Measurements from ENCODE around the gene FLCN. TPM values are rescaled to one million over a fixed set of nuclear protein-coding genes. Genes with fewer than 3 reads are reported as not detected.

The FLCN gene
- total RNA-seq, 4 donors from 2014 or later = 13.2 to 82.0 (median 61.5) TPM

DNA sequence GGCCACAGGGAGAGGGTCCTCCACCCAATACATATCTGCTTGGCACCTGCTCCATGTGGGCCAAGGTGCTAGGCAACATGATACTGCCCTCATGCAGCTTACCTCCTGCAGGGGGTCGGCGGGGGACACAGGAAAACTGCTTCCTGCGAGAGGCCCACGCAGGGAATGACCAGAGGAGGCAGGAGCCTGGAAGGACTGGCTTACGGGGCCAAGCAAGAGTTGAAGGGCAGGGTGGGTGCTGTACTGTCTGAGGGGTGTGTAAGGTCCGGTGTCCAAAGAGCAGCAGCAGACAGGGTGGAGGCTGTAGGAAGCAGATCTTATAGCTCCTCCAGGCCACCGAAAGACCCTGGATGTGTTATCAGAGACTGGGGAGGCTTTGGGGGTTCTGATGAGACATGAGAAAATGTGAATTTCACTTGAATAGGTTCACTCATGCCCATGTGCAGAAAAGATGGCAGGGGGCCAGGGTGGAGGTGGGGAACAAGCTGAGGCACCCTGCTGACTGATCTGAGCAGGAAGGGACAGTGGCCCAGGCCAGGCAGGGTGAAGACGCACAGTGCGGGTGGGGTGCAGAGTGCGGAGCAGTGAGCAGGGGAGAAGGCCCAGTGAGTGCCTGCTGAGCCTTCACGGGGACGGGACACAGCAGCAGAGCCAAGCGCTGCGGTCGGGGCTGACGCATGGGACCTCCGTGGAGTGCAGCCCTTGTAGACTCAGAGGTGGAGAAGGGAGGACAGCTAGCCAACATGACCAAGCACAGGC lies 8.3 kb downstream of the FLCN start:
- no peaks in the 10 kb centered on the region for H3K9me3 ChIP-seq
- intact Hi-C loops (cut with DNase I; ENCODE audit: low total_unique reads) = no loop called here

GRCh38 chr17:17227608-17228520 lies 9.1 kb downstream of the FLCN start:
- Histone ChIP-seq H3K9me3 (no peaks in the 10 kb centered on the region), H3K4me1 (no peaks in the 10 kb centered on the region), H3K4me3 (no peak overlapping the region), H3K27me3 (no peaks in the 10 kb centered on the region), H3K36me3 (no peaks in the 10 kb centered on the region), H3K27ac (no peak overlapping the region)
- DNase-seq = no peak
- intact Hi-C loops (cut with DNase I; ENCODE audit: low total_unique reads) = no loop called here
- TF ChIP-seq, protein P1, sequence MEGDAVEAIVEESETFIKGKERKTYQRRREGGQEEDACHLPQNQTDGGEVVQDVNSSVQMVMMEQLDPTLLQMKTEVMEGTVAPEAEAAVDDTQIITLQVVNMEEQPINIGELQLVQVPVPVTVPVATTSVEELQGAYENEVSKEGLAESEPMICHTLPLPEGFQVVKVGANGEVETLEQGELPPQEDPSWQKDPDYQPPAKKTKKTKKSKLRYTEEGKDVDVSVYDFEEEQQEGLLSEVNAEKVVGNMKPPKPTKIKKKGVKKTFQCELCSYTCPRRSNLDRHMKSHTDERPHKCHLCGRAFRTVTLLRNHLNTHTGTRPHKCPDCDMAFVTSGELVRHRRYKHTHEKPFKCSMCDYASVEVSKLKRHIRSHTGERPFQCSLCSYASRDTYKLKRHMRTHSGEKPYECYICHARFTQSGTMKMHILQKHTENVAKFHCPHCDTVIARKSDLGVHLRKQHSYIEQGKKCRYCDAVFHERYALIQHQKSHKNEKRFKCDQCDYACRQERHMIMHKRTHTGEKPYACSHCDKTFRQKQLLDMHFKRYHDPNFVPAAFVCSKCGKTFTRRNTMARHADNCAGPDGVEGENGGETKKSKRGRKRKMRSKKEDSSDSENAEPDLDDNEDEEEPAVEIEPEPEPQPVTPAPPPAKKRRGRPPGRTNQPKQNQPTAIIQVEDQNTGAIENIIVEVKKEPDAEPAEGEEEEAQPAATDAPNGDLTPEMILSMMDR (IDR thresholded peaks at IDR 0.05) = no peak
- no peak for TF ChIP-seq POLR2A (IDR thresholded peaks at IDR 0.05)

More for the DNA sequence above, 8.3 kb downstream of the FLCN start:
- no peak overlapping the region for H3K27ac ChIP-seq
- TF ChIP-seq POLR2A (IDR thresholded peaks at IDR 0.05) = no peak
- TF ChIP-seq, protein P1 (IDR thresholded peaks at IDR 0.05) = no peak
- no peaks in the 10 kb centered on the region for H3K27me3 ChIP-seq
- no peaks in the 10 kb centered on the region for H3K4me1 ChIP-seq
- no peak overlapping the region for H3K4me3 ChIP-seq
- no peak for DNase-seq
- no peaks in the 10 kb centered on the region for H3K36me3 ChIP-seq

DNA sequence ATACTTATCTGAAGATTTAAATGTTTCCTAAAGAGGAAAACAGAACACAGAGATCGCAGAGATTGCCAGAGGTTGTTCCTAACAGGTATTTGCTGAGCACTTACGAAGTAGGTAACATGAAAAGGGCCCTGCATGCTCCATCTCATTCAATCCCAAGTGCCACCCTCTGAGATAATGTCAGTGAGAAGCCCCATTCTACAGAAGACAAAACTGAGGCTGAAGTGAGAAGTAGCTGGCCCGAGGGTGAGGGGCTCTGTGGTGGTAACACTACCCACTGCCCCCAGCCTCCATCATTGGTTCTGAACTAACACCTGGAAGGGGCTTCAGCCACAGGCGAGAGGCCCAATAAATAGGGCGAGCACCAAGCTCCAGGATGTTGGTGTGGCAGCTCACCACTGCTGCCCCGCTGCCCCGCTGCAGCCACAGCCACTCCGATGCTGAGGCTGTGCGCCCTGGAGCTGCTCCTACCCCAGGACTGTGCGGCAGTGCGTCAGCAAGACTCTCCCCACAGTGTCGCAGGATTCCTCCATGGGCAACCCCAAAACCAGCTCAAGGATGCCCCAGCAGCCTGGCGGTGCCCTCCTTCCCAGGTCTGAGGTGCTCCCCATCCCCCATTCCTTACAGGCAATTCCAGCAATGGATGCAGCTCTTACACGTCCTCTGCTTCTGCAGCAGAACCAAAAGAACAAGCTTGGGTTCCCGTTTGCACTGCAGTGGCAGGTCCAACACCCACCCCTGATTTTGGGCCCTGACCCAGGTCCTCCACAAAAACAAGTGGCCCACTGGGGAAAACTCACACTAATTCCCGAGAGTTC lies 10.3 kb downstream of the FLCN start:
- intact Hi-C loops (cut with DNase I; ENCODE audit: low total_unique reads) = no loop called here
- no peaks in the 10 kb centered on the region for H3K36me3 ChIP-seq
- H3K27me3 ChIP-seq = no peaks in the 10 kb centered on the region
- no peak for DNase-seq
- no peak overlapping the region for H3K4me3 ChIP-seq
- no peak overlapping the region for H3K27ac ChIP-seq
- no peak for TF ChIP-seq POLR2A (IDR thresholded peaks at IDR 0.05)
- TF ChIP-seq, protein P1 (IDR thresholded peaks at IDR 0.05) = no peak
- H3K4me1 ChIP-seq = no peaks in the 10 kb centered on the region
- no peaks in the 10 kb centered on the region for H3K9me3 ChIP-seq

- Histone ChIP-seq H3K9me3 (no peaks in the 10 kb centered on the region), H3K27ac (no peak overlapping the region), H3K4me3 (no peak overlapping the region), H3K4me1 (no peaks in the 10 kb centered on the region), H3K27me3 (no peaks in the 10 kb centered on the region), H3K36me3 (no peaks in the 10 kb centered on the region)
- intact Hi-C loops (cut with DNase I; ENCODE audit: low total_unique reads) = no loop called here
- TF ChIP-seq, protein P1 (IDR thresholded peaks at IDR 0.05) = no peak
- no peak for TF ChIP-seq POLR2A (IDR thresholded peaks at IDR 0.05)
- no peak for DNase-seq
These were observed 11.1 kb downstream of the FLCN start for GRCh38 chr17:17225901-17226300.

Measured in uterus (tissue), 4 donors.